ENCODE data around the gene SHLD1. TPM values are rescaled to one million over a fixed set of nuclear protein-coding genes. Genes with fewer than 3 reads are reported as not detected.

Gene SHLD1
- total RNA-seq, 1 donor from 2014 or later: 10.0 TPM

Other genes with a start within 250 kb of the SHLD1 start
- 87.7 to 91.5 TPM (median 90.4 TPM) in 3 replicates for gene GPCPD1, start 139.4 kb upstream of the SHLD1 start, total RNA-seq
- 4.2 to 4.7 TPM (median 4.4 TPM) in 3 replicates for gene CHGB, start 161.1 kb downstream of the SHLD1 start, total RNA-seq
- gene TRMT6, start 200.1 kb downstream of the SHLD1 start, total RNA-seq: 12.1 to 13.2 TPM (median 12.6 TPM) in 3 replicates
- gene MCM8, start 200.3 kb downstream of the SHLD1 start, total RNA-seq: 10.2 to 11.4 TPM (median 11.3 TPM) in 3 replicates

Measured in mesothelial cell of epicardium (in vitro differentiated cells).